Esophagus muscularis mucosa (tissue), 4 donors: ENCODE data around the gene KLHL34. TPM values are rescaled to one million over a fixed set of nuclear protein-coding genes. Genes with fewer than 3 reads are reported as not detected.

Source experiments
- DNase-seq: peaks from one replicate; pipeline ENCODE4 v3.0.0-alpha.2; 2017; ENCODE audit errors: extremely low spot score
- H3K27ac ChIP-seq, 4 donors: fragments of 200-600 bp; sonication (generic); replicated peaks in 1 of 4; 1 replicate in 3 of 4; 2 replicates in 1 of 4; pipeline ENCODE4 v1.5.1; 2016 to 2019; ENCODE audit warnings: mild to moderate bottlenecking in 1 of 4
- H3K27me3 ChIP-seq, 4 donors: fragments of 200-600 bp; sonication (generic); one replicate each; pipeline versions ENCODE4 v1.5.1 to v1.6.0; 2016 to 2019
- H3K36me3 ChIP-seq, 4 donors: fragments of 200-600 bp; sonication (generic); one replicate each; pipeline ENCODE4 v1.5.1; 2016 to 2019
- H3K4me1 ChIP-seq, 4 donors: fragments of 200-600 bp; sonication (generic); one replicate each; pipeline ENCODE4 v1.5.1; 2016 to 2019
- H3K4me3 ChIP-seq, 4 donors: fragments of 200-600 bp; sonication (generic); 1 replicate in 2 of 4; 2 replicates in 2 of 4; pipeline ENCODE4 v1.5.1; 2016 to 2019; ENCODE audit warnings: mild to moderate bottlenecking in 4 of 4, moderate library complexity in 1 of 4
- H3K9me3 ChIP-seq, 4 donors: fragments of 200-600 bp; sonication (generic); 1 replicate in 3 of 4; 2 replicates in 1 of 4; pipeline ENCODE4 v1.5.1; 2016 to 2019
- CTCF ChIP-seq, 3 experiments: fragments of 200-600 bp in 2 of 3; fragments of 450-650 bp in 1 of 3; sonication (generic) in 2 of 3; IDR thresholded peaks; one replicate each; pipeline ENCODE4 v1.5.1; 2017 to 2019; ENCODE audit warnings: antibody characterized with exemption in 3 of 3, mild to moderate bottlenecking in 2 of 3, moderate library complexity in 1 of 3
- EP300 ChIP-seq: sonication (generic); formaldehyde crosslinking; IDR thresholded peaks from one replicate; pipeline ENCODE4 v1.6.1; 2017; ENCODE audit warnings: antibody characterized with exemption
- POLR2A ChIP-seq: fragments of 450-650 bp; IDR thresholded peaks from one replicate; pipeline ENCODE4 v1.6.1; 2017; ENCODE audit warnings: antibody characterized with exemption, moderate library complexity, mild to moderate bottlenecking, low read depth
- POLR2AphosphoS5 ChIP-seq, 2 donors: sonication (generic); formaldehyde crosslinking; IDR thresholded peaks; one replicate each; pipeline ENCODE4 v1.6.1; 2017; ENCODE audit warnings: antibody characterized with exemption in 2 of 2
- WGBS: methylation state at CpG from one replicate; pipeline ENCODE4 v1.1.5; 2018; 5-methylcytosine and 5-hydroxymethylcytosine counted together
- intact Hi-C: fragments of 100-400 bp; cut with DNase I; formaldehyde crosslinking; loops from one replicate; pipeline ENCODE4 v1.15.1; 2023
- total RNA-seq, 4 donors: library from RNA; depleted of rRNA; stranded (reverse); fragments of >200 nt; gene quantifications; one replicate each; pipeline versions ENCODE4 v1.1.0 to v1.2.1, GENCODE V29; 2016

The KLHL34 gene
- total RNA-seq, 4 donors from 2014 or later: 0.13 to 0.75 (median 0.33) TPM; not detected in 1

- Histone ChIP-seq H3K4me3 (no peak overlapping the region), H3K27ac (no peak overlapping the region), H3K4me1 (no peaks in the 10 kb centered on the region), H3K27me3 (no peaks in the 10 kb centered on the region), H3K9me3 (peaks cover 0 to 8% (median 0%) of the 10 kb centered on the region in 4 donors), H3K36me3 (no peaks in the 10 kb centered on the region)
- DNase-seq: no peak
- TF ChIP-seq EP300 (no peak), CTCF (IDR thresholded peaks at IDR 0.05) (no peak), POLR2A (no peak), POLR2AphosphoS5 (IDR thresholded peaks at IDR 0.05) (no peak)
- intact Hi-C loops: no loop called here
These were observed 34.2 kb downstream of the KLHL34 start for GRCh38 chrX:21623778-21624501.

GRCh38 chrX:21620234-21620633, 37.9 kb downstream of the KLHL34 start:
- 82% methylated on average over 2 of the region's 2 CpGs for WGBS
- no peak for DNase-seq
- Histone ChIP-seq H3K27me3 (no peaks in the 10 kb centered on the region), H3K27ac (no peak overlapping the region), H3K4me1 (peaks cover 0 to 10% (median 3%) of the 10 kb centered on the region in 4 donors), H3K4me3 (no peak overlapping the region), H3K9me3 (no peaks in the 10 kb centered on the region), H3K36me3 (no peaks in the 10 kb centered on the region)
- TF ChIP-seq POLR2A (no peak), EP300 (no peak), POLR2AphosphoS5 (IDR thresholded peaks at IDR 0.05) (no peak), CTCF (IDR thresholded peaks at IDR 0.05) (no peak)
- intact Hi-C loops: no loop called here

- WGBS: 41% methylated on average over 1 of the region's 1 CpG
These were observed 41.7 kb downstream of the KLHL34 start for GRCh38 chrX:21616386-21616785.

GRCh38 chrX:21612154-21612553, 46.0 kb downstream of the KLHL34 start:
- Histone ChIP-seq H3K27me3 (no peaks in the 10 kb centered on the region), H3K27ac (no peak overlapping the region), H3K4me1 (peaks cover 0 to 18% (median 1%) of the 10 kb centered on the region in 4 donors), H3K9me3 (no peaks in the 10 kb centered on the region), H3K36me3 (no peaks in the 10 kb centered on the region), H3K4me3 (no peak overlapping the region)
- no peak for DNase-seq
- WGBS: 55% methylated on average over 5 of the region's 5 CpGs
- TF ChIP-seq EP300 (no peak), CTCF (IDR thresholded peaks at IDR 0.05) (no peak), POLR2AphosphoS5 (IDR thresholded peaks at IDR 0.05) (no peak), POLR2A (no peak)
- intact Hi-C loops: no loop called here

More at GRCh38 chrX:21616386-21616785, 41.7 kb downstream of the KLHL34 start:
- H3K9me3 ChIP-seq: no peaks in the 10 kb centered on the region
- no peaks in the 10 kb centered on the region for H3K27me3 ChIP-seq
- intact Hi-C loops: no loop called here
- no peak for DNase-seq
- no peak overlapping the region for H3K27ac ChIP-seq
- no peaks in the 10 kb centered on the region for H3K36me3 ChIP-seq
- TF ChIP-seq CTCF (IDR thresholded peaks at IDR 0.05): no peak
- TF ChIP-seq EP300: no peak
- TF ChIP-seq POLR2A: no peak
- no peak for TF ChIP-seq POLR2AphosphoS5 (IDR thresholded peaks at IDR 0.05)
- no peak overlapping the region for H3K4me3 ChIP-seq
- H3K4me1 ChIP-seq: peaks cover 0 to 18% (median 3%) of the 10 kb centered on the region in 4 donors
